ENCODE results near the gene ESYT1.

GRCh38 chr12:56117778-56118687 is 10.0 kb upstream of the ESYT1 start, which contains the start of gene ZC3H10:
- TF ChIP-seq POLR2A (IDR thresholded peaks at IDR 0.05; ENCODE audit: low read length) (peak; percentile 96), GATA1 (IDR thresholded peaks at IDR 0.05; ENCODE audit: low read depth, low read length) (no peak)
